HEK293 (cell line): ENCODE measurements around the gene SAP30.
A peak's percentile ranks its signal among the peaks of the same experiment; 100 is the strongest.

Source experiments
- FEZF1 ChIP-seq: fragments of 450-650 bp; formaldehyde crosslinking; IDR thresholded peaks from 2 replicates; pipeline ENCODE4 v1.5.1; 2016; ENCODE audit warnings: missing biosample characterization, missing genetic modification characterization
- GLI2 ChIP-seq: fragments of 450-650 bp; formaldehyde crosslinking; IDR thresholded peaks from 2 replicates; pipeline ENCODE4; 2017; ENCODE audit warnings: missing biosample characterization, missing genetic modification characterization, low read depth, borderline replicate concordance
- HOXA7 ChIP-seq: sonication (generic); formaldehyde crosslinking; IDR thresholded peaks from 2 replicates; pipeline ENCODE4 v1.8.1; 2022; ENCODE audit warnings: missing genetic modification reagents, borderline replicate concordance
- PRDM1 ChIP-seq: fragments of 450-650 bp; formaldehyde crosslinking; IDR thresholded peaks from 2 replicates; pipeline ENCODE4; 2016; ENCODE audit warnings: missing biosample characterization, missing genetic modification characterization
- TCF7L2 ChIP-seq: IDR thresholded peaks from 2 replicates; pipeline ENCODE4 v1.6.1; 2011; ENCODE audit warnings: low read depth, mild to moderate bottlenecking, inconsistent platforms, low read length, moderate library complexity, borderline replicate concordance
- ZNF138 ChIP-seq: fragments of 450-650 bp; formaldehyde crosslinking; IDR thresholded peaks from 2 replicates; pipeline ENCODE4 v1.5.1; 2016; ENCODE audit warnings: missing biosample characterization, missing genetic modification characterization, borderline replicate concordance
- ZNF146 ChIP-seq: fragments of 450-650 bp; formaldehyde crosslinking; IDR thresholded peaks from 2 replicates; pipeline ENCODE4 v1.5.1; 2016; ENCODE audit warnings: missing biosample characterization, missing genetic modification characterization
- ZNF223 ChIP-seq: fragments of 450-650 bp; formaldehyde crosslinking; IDR thresholded peaks from 2 replicates; pipeline ENCODE4 v1.5.1; 2016; ENCODE audit warnings: missing biosample characterization, missing genetic modification characterization
- ZNF23 ChIP-seq: fragments of 450-650 bp; formaldehyde crosslinking; IDR thresholded peaks from 2 replicates; pipeline ENCODE4 v1.5.1; 2016; ENCODE audit warnings: missing biosample characterization, missing genetic modification characterization, borderline replicate concordance
- ZNF239 ChIP-seq: fragments of 450-650 bp; formaldehyde crosslinking; IDR thresholded peaks from 2 replicates; pipeline ENCODE4 v1.5.1; 2016; ENCODE audit warnings: missing biosample characterization, missing genetic modification characterization
- ZNF311 ChIP-seq: fragments of 450-650 bp; formaldehyde crosslinking; IDR thresholded peaks from 2 replicates; pipeline ENCODE4 v1.5.1; 2017; ENCODE audit warnings: missing biosample characterization, missing genetic modification characterization, borderline replicate concordance
- ZNF341 ChIP-seq: fragments of 450-650 bp; formaldehyde crosslinking; IDR thresholded peaks from 2 replicates; pipeline ENCODE4; 2016; ENCODE audit warnings: low read depth, missing biosample characterization, missing genetic modification characterization
- ZNF501 ChIP-seq: fragments of 450-650 bp; formaldehyde crosslinking; IDR thresholded peaks from 2 replicates; pipeline ENCODE4 v1.5.1; 2016; ENCODE audit warnings: missing biosample characterization, missing genetic modification characterization
- ZNF510 ChIP-seq: fragments of 450-650 bp; formaldehyde crosslinking; IDR thresholded peaks from 2 replicates; pipeline ENCODE4 v1.5.1; 2018; ENCODE audit warnings: mild to moderate bottlenecking, missing genetic modification characterization, missing biosample characterization; ENCODE audit not compliant: insufficient replicate concordance
- ZNF530 ChIP-seq: fragments of 450-650 bp; formaldehyde crosslinking; IDR thresholded peaks from 2 replicates; pipeline ENCODE4 v1.5.1; 2016; ENCODE audit warnings: low read depth, missing biosample characterization, missing genetic modification characterization
- ZNF585B ChIP-seq: fragments of 450-650 bp; formaldehyde crosslinking; IDR thresholded peaks from 2 replicates; pipeline ENCODE4 v1.5.1; 2016; ENCODE audit warnings: missing biosample characterization, missing genetic modification characterization
- ZNF626 ChIP-seq: fragments of 450-650 bp; sonication (Bioruptor Pico); formaldehyde crosslinking; IDR thresholded peaks from 2 replicates; pipeline ENCODE4 v1.5.1; 2018; ENCODE audit warnings: missing biosample characterization, missing genetic modification characterization, inconsistent platforms
- ZNF664 ChIP-seq: fragments of 450-650 bp; formaldehyde crosslinking; IDR thresholded peaks from 2 replicates; pipeline ENCODE4 v1.5.1; 2016; ENCODE audit warnings: missing biosample characterization, missing genetic modification characterization
- ZNF747 ChIP-seq: fragments of 450-650 bp; formaldehyde crosslinking; IDR thresholded peaks from 2 replicates; pipeline ENCODE4 v1.5.1; 2016; ENCODE audit warnings: missing biosample characterization, missing genetic modification characterization
- ZSCAN23 ChIP-seq: fragments of 450-650 bp; formaldehyde crosslinking; IDR thresholded peaks from 2 replicates; pipeline ENCODE4 v1.5.1; 2016; ENCODE audit warnings: missing biosample characterization, missing genetic modification characterization
- TF ChIP-seq, protein P1 (sequence below): fragments of 450-650 bp; formaldehyde crosslinking; IDR thresholded peaks from 2 replicates; pipeline ENCODE4 v1.5.1; 2016; ENCODE audit warnings: missing biosample characterization, missing genetic modification characterization
- TF ChIP-seq, protein P2 (sequence below): fragments of 450-650 bp; formaldehyde crosslinking; IDR thresholded peaks from 2 replicates; pipeline ENCODE4 v1.5.1; 2016; ENCODE audit warnings: missing biosample characterization, missing genetic modification characterization
- TF ChIP-seq, protein P3 (sequence below): fragments of 450-650 bp; formaldehyde crosslinking; IDR thresholded peaks from 2 replicates; pipeline ENCODE4 v1.5.1; 2016; ENCODE audit warnings: missing biosample characterization, missing genetic modification characterization
- TF ChIP-seq, protein P4 (sequence below): fragments of 450-650 bp; formaldehyde crosslinking; IDR thresholded peaks from 2 replicates; pipeline ENCODE4 v1.5.1; 2016; ENCODE audit warnings: missing biosample characterization, missing genetic modification characterization
- TF ChIP-seq, protein P5 (sequence below): fragments of 450-650 bp; formaldehyde crosslinking; IDR thresholded peaks from 2 replicates; pipeline ENCODE4; 2016; ENCODE audit warnings: missing biosample characterization, missing genetic modification characterization

SAP30 gene

DNA sequence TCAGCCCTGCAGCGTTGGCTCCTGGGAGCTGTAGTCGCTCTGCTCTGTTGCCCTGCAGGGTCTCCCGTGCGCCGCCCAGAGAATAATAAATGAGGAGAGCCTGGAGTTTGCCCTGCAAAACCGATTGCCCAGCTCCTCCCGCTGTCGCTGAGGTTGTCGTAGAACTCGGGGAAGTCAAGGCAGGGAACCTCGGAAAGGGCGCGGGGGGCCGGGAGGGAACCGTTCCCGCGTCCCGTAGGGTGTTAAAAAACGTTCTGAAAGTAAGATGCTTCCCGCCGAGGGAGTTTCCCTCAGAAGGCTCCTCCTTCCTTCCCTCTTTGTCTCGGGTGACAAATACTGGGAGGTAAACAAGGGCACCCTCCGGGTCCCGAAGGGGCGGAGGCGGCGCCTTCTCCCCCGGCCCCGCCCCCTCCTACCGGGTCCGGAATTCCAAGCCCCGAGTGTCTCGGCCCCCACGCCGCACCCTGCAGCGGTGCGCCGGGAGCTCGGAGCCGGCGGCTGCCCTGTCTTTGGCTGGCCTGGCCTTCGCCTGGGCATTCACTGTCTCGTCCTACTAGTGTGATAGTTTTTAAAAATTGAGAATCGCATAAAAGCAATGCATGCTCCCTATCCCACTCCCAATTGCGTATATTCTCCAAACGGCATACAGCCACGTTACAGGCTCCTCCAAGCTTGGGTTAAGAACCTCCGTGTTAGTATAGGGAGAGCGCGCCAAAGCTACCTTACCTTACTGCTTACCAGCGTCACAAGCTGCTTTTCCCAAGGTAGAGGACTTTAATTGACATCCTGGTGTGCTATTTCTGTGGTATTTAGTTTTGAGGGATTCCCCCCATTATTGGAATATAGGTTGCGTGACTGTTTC, 35.6 kb upstream of the SAP30 start (continued):
- TF ChIP-seq, protein P1, sequence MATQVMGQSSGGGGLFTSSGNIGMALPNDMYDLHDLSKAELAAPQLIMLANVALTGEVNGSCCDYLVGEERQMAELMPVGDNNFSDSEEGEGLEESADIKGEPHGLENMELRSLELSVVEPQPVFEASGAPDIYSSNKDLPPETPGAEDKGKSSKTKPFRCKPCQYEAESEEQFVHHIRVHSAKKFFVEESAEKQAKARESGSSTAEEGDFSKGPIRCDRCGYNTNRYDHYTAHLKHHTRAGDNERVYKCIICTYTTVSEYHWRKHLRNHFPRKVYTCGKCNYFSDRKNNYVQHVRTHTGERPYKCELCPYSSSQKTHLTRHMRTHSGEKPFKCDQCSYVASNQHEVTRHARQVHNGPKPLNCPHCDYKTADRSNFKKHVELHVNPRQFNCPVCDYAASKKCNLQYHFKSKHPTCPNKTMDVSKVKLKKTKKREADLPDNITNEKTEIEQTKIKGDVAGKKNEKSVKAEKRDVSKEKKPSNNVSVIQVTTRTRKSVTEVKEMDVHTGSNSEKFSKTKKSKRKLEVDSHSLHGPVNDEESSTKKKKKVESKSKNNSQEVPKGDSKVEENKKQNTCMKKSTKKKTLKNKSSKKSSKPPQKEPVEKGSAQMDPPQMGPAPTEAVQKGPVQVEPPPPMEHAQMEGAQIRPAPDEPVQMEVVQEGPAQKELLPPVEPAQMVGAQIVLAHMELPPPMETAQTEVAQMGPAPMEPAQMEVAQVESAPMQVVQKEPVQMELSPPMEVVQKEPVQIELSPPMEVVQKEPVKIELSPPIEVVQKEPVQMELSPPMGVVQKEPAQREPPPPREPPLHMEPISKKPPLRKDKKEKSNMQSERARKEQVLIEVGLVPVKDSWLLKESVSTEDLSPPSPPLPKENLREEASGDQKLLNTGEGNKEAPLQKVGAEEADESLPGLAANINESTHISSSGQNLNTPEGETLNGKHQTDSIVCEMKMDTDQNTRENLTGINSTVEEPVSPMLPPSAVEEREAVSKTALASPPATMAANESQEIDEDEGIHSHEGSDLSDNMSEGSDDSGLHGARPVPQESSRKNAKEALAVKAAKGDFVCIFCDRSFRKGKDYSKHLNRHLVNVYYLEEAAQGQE (tag by site-specific recombination), result no peak
- TF ChIP-seq, protein P2, sequence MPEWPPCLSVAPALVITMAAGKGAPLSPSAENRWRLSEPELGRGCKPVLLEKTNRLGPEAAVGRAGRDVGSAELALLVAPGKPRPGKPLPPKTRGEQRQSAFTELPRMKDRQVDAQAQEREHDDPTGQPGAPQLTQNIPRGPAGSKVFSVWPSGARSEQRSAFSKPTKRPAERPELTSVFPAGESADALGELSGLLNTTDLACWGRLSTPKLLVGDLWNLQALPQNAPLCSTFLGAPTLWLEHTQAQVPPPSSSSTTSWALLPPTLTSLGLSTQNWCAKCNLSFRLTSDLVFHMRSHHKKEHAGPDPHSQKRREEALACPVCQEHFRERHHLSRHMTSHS (tag by site-specific recombination), result no peak
- TF ChIP-seq ZNF146 (tag by site-specific recombination) (no peak), ZNF626 (tag by site-specific recombination) (no peak), ZNF747 (tag by site-specific recombination) (no peak), FEZF1 (tag by site-specific recombination) (no peak), ZNF239 (tag by site-specific recombination) (no peak), ZNF138 (tag by site-specific recombination) (no peak), ZSCAN23 (no peak), ZNF510 (tag by site-specific recombination) (no peak), ZNF223 (tag by site-specific recombination) (no peak), PRDM1 (tag by site-specific recombination) (0 out of 2 replicates have a peak, but pooled peaks have one; percentile 19), ZNF341 (tag by site-specific recombination) (peak; percentile 50; the same call in 1 of the 2 replicates), ZNF311 (tag by site-specific recombination) (no peak), TCF7L2 (no peak), ZNF664 (tag by site-specific recombination) (no peak), ZNF585B (tag by site-specific recombination) (no peak), ZNF501 (tag by site-specific recombination) (peak; percentile 41; the same call in 1 of the 2 replicates), GLI2 (no peak), ZNF530 (tag by site-specific recombination) (no peak), HOXA7 (CRISPR knock-in tag) (no peak), ZNF23 (tag by site-specific recombination) (no peak)
- TF ChIP-seq, protein P3, sequence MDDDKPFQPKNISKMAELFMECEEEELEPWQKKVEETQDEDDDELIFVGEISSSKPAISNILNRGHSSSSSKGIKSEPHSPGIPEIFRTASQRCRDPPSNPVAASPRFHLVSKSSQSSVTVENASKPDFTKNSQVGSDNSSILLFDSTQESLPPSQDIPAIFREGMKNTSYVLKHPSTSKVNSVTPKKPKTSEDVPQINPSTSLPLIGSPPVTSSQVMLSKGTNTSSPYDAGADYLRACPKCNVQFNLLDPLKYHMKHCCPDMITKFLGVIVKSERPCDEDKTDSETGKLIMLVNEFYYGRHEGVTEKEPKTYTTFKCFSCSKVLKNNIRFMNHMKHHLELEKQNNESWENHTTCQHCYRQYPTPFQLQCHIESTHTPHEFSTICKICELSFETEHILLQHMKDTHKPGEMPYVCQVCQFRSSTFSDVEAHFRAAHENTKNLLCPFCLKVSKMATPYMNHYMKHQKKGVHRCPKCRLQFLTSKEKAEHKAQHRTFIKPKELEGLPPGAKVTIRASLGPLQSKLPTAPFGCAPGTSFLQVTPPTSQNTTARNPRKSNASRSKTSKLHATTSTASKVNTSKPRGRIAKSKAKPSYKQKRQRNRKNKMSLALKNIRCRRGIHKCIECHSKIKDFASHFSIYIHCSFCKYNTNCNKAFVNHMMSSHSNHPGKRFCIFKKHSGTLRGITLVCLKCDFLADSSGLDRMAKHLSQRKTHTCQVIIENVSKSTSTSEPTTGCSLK (tag by site-specific recombination), result no peak
- TF ChIP-seq, protein P4, sequence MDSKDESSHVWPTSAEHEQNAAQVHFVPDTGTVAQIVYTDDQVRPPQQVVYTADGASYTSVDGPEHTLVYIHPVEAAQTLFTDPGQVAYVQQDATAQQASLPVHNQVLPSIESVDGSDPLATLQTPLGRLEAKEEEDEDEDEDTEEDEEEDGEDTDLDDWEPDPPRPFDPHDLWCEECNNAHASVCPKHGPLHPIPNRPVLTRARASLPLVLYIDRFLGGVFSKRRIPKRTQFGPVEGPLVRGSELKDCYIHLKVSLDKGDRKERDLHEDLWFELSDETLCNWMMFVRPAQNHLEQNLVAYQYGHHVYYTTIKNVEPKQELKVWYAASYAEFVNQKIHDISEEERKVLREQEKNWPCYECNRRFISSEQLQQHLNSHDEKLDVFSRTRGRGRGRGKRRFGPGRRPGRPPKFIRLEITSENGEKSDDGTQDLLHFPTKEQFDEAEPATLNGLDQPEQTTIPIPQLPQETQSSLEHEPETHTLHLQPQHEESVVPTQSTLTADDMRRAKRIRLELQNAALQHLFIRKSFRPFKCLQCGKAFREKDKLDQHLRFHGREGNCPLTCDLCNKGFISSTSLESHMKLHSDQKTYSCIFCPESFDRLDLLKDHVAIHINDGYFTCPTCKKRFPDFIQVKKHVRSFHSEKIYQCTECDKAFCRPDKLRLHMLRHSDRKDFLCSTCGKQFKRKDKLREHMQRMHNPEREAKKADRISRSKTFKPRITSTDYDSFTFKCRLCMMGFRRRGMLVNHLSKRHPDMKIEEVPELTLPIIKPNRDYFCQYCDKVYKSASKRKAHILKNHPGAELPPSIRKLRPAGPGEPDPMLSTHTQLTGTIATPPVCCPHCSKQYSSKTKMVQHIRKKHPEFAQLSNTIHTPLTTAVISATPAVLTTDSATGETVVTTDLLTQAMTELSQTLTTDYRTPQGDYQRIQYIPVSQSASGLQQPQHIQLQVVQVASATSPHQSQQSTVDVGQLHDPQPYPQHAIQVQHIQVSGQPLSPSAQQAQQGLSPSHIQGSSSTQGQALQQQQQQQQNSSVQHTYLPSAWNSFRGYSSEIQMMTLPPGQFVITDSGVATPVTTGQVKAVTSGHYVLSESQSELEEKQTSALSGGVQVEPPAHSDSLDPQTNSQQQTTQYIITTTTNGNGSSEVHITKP (tag by site-specific recombination), result no peak
- TF ChIP-seq, protein P5, sequence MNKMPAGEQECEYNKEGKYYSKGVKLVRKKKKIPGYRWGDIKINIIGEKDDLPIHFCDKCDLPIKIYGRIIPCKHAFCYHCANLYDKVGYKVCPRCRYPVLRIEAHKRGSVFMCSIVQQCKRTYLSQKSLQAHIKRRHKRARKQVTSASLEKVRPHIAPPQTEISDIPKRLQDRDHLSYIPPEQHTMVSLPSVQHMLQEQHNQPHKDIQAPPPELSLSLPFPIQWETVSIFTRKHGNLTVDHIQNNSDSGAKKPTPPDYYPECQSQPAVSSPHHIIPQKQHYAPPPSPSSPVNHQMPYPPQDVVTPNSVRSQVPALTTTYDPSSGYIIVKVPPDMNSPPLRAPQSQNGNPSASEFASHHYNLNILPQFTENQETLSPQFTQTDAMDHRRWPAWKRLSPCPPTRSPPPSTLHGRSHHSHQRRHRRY, result no peak
